Neural cell (in vitro differentiated cells): ENCODE measurements around the gene SLX4IP.

Experiments used
- TF ChIP-seq, protein P1 (sequence below): fragments of 450-650 bp; IDR thresholded peaks from 2 replicates; pipeline ENCODE4 v1.5.1; 2014; ENCODE audit warnings: antibody characterized with exemption, mild to moderate bottlenecking, moderate library complexity; ENCODE audit not compliant: poor library complexity, severe bottlenecking
- TF ChIP-seq, protein P2 (sequence below): IDR thresholded peaks from 2 replicates; pipeline ENCODE4 v1.6.1; 2012; ENCODE audit warnings: borderline replicate concordance

DNA sequence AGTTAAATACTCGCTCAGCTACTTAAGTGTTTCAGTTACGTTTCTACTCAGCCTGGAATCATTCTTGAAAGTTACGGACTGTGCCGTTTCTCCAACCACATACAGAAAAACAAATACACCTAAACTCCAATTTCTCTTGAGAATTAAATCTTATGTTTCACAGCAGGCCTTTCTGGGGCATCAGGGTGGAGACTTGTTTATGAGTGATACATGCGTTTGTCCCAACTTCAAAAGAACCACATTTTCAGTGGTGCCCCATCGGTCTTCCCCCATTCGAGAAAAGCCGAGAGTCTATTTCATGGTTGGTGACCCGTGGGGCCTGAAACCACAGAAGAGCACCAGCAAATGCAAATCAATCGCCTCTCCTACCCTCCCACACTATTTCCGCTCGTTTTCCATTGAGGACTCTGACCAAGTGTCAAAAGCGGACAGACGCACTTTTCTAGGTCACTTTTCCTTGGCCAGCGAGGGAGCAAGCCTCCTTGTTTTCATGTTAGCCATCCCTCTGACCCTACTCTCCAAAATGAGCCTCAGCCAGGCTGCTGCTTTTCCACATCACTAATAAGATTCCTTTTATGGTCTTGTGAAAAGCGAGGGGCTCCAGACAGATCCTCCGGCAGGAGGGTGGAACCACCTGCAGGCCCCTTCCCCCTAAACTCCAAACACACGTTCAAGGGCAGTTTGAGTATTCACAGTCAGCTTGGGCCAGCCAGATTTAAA is 235.6 kb downstream of the SLX4IP start:
- TF ChIP-seq, protein P1, sequence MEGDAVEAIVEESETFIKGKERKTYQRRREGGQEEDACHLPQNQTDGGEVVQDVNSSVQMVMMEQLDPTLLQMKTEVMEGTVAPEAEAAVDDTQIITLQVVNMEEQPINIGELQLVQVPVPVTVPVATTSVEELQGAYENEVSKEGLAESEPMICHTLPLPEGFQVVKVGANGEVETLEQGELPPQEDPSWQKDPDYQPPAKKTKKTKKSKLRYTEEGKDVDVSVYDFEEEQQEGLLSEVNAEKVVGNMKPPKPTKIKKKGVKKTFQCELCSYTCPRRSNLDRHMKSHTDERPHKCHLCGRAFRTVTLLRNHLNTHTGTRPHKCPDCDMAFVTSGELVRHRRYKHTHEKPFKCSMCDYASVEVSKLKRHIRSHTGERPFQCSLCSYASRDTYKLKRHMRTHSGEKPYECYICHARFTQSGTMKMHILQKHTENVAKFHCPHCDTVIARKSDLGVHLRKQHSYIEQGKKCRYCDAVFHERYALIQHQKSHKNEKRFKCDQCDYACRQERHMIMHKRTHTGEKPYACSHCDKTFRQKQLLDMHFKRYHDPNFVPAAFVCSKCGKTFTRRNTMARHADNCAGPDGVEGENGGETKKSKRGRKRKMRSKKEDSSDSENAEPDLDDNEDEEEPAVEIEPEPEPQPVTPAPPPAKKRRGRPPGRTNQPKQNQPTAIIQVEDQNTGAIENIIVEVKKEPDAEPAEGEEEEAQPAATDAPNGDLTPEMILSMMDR: no peak
- TF ChIP-seq, protein P2, sequence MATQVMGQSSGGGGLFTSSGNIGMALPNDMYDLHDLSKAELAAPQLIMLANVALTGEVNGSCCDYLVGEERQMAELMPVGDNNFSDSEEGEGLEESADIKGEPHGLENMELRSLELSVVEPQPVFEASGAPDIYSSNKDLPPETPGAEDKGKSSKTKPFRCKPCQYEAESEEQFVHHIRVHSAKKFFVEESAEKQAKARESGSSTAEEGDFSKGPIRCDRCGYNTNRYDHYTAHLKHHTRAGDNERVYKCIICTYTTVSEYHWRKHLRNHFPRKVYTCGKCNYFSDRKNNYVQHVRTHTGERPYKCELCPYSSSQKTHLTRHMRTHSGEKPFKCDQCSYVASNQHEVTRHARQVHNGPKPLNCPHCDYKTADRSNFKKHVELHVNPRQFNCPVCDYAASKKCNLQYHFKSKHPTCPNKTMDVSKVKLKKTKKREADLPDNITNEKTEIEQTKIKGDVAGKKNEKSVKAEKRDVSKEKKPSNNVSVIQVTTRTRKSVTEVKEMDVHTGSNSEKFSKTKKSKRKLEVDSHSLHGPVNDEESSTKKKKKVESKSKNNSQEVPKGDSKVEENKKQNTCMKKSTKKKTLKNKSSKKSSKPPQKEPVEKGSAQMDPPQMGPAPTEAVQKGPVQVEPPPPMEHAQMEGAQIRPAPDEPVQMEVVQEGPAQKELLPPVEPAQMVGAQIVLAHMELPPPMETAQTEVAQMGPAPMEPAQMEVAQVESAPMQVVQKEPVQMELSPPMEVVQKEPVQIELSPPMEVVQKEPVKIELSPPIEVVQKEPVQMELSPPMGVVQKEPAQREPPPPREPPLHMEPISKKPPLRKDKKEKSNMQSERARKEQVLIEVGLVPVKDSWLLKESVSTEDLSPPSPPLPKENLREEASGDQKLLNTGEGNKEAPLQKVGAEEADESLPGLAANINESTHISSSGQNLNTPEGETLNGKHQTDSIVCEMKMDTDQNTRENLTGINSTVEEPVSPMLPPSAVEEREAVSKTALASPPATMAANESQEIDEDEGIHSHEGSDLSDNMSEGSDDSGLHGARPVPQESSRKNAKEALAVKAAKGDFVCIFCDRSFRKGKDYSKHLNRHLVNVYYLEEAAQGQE: no peak
